Caco-2 (cell line): ENCODE measurements around the gene PLD4. TPM values are rescaled to one million over a fixed set of nuclear protein-coding genes. Genes with fewer than 3 reads are reported as not detected.
"Not testable (repeated sequence)": the region's sequence is repeated elsewhere in the genome, so short reads cannot be mapped to it uniquely, and the experiment has no call there.

ENCODE experiments used
- BruUV-seq: library from RNA; stranded (reverse); fragments of 400-500 nt; replicated peaks from 2 replicates; lab custom pipeline; 2021; lab: Mats Ljungman, UMichigan
- CTCF ChIA-PET: fragments of 300-600 bp; sonication (Branson Sonifier 250); formaldehyde crosslinking; loops from one replicate; lab custom pipeline; 2022; ENCODE audit warnings: antibody characterized with exemption; lab: Charles Lee
- POLR2A ChIA-PET: fragments of 300-600 bp; sonication (Branson Sonifier 250); formaldehyde crosslinking; loops from one replicate; lab custom pipeline; 2022; ENCODE audit warnings: antibody characterized with exemption; lab: Charles Lee
- DNase-seq, 2 experiments: peaks; one replicate each; pipeline versions ENCODE4 v3.0.0 to v3.0.0-alpha.2; 2020 to 2022
- H3K27me3 ChIP-seq: replicated peaks from 2 replicates; pipeline ENCODE4 v1.6.0; 2011; ENCODE audit warnings: low read length; ENCODE audit not compliant: control insufficient read depth, insufficient read depth
- H3K36me3 ChIP-seq: 2 replicates; pipeline ENCODE4 v1.5.1; 2011; ENCODE audit warnings: low read length; ENCODE audit not compliant: control insufficient read depth, insufficient read depth
- H3K4me1 ChIP-seq: fragments of 250-450 bp; sonication (Bioruptor Pico); 2 replicates; pipeline ENCODE4 v1.5.1; 2020; ENCODE audit warnings: mild to moderate bottlenecking
- H3K4me3 ChIP-seq: 2 replicates; pipeline ENCODE4 v1.5.1; 2011; ENCODE audit warnings: low read depth, mild to moderate bottlenecking, control low read depth, low read length
- H3K9me3 ChIP-seq: fragments of 250-450 bp; sonication (Bioruptor Pico); 2 replicates; pipeline ENCODE4 v1.5.1; 2020; ENCODE audit warnings: mild to moderate bottlenecking, moderate library complexity
- H3K27ac Mint-ChIP-seq: one replicate; pipeline ENCODE4 v1.8.0; 2022; ENCODE audit warnings: mixed read lengths; ENCODE audit not compliant: unreplicated experiment
- H3K27me3 Mint-ChIP-seq: one replicate; pipeline ENCODE4 v1.8.0; 2022; ENCODE audit warnings: mixed read lengths; ENCODE audit not compliant: insufficient read depth, unreplicated experiment
- H3K36me3 Mint-ChIP-seq: one replicate; pipeline ENCODE4 v1.8.0; 2022; ENCODE audit warnings: mild to moderate bottlenecking, mixed read lengths; ENCODE audit not compliant: insufficient read depth, unreplicated experiment
- H3K4me1 Mint-ChIP-seq: one replicate; pipeline ENCODE4 v1.8.0; 2022; ENCODE audit warnings: low read depth, mixed read lengths; ENCODE audit not compliant: unreplicated experiment
- H3K4me3 Mint-ChIP-seq: one replicate; pipeline ENCODE4 v1.8.0; 2022; ENCODE audit warnings: mild to moderate bottlenecking, moderate library complexity, mixed read lengths; ENCODE audit not compliant: unreplicated experiment
- H3K9me3 Mint-ChIP-seq: one replicate; pipeline ENCODE4 v1.8.0; 2022; ENCODE audit warnings: mixed read lengths; ENCODE audit not compliant: unreplicated experiment
- CTCF ChIP-seq, 2 experiments: fragments of 200-600 bp in 1 of 2; IDR thresholded peaks; 1 replicate in 1 of 2; 2 replicates in 1 of 2; pipeline versions ENCODE4 v1.5.1 to v1.8.0; 2011 to 2022; ENCODE audit warnings: antibody characterized with exemption in 1 of 2, control low read depth in 1 of 2, inconsistent platforms in 1 of 2, low read depth in 1 of 2, low read length in 1 of 2, mild to moderate bottlenecking in 1 of 2, moderate library complexity in 1 of 2; ENCODE audit not compliant: insufficient read depth in 1 of 2, severe bottlenecking in 1 of 2, unreplicated experiment in 1 of 2
- intact Hi-C: fragments of 100-400 bp; cut with micrococcal nuclease; formaldehyde crosslinking; loops from one replicate; pipeline ENCODE4 v1.10.0; 2022; ENCODE audit not compliant: unreplicated experiment
- total RNA-seq: library from RNA; stranded (reverse); gene quantifications from 2 replicates; pipeline ENCODE4 v1.2.3, GENCODE V29; 2022

Gene PLD4
- total RNA-seq, 1 experiment from 2014 or later = not detected

- BruUV-seq = no TSS peak
- Histone ChIP-seq H3K4me3 (no peak overlapping the region), H3K27me3 (no peaks in the 10 kb centered on the region), H3K4me1 (no peaks in the 10 kb centered on the region), H3K36me3 (no peaks in the 10 kb centered on the region), H3K9me3 (0 out of 2 replicates have a peak, but pooled peaks cover 4% of the 10 kb centered on the region)
- H3K36me3 Mint-ChIP-seq = no peaks in the 10 kb centered on the region
- no peak for DNase-seq
- H3K9me3 Mint-ChIP-seq = peaks cover 11% of the 10 kb centered on the region
- CTCF ChIA-PET = interaction anchor here (0.6 kb wide), 1 partner anchor 1776 kb away, joined by 3 read pairs; no protein-coding TSS in a partner anchor
- no peak overlapping the region for H3K27ac Mint-ChIP-seq
- POLR2A ChIA-PET = no interaction called here
- H3K4me3 Mint-ChIP-seq = no peak overlapping the region
- intact Hi-C loops = no loop called here
- H3K4me1 Mint-ChIP-seq = no peaks in the 10 kb centered on the region
- no peak for TF ChIP-seq CTCF (IDR thresholded peaks at IDR 0.05; ENCODE audit: insufficient read depth in 1 of 2, low read depth in 1 of 2, low read length in 1 of 2, severe bottlenecking in 1 of 2, unreplicated experiment in 1 of 2)
- H3K27me3 Mint-ChIP-seq = peaks cover 30% of the 10 kb centered on the region
These were observed 20.7 kb upstream of the PLD4 start for GRCh38 chr14:104903990-104904389.

- H3K4me1 ChIP-seq, H3K4me1 Mint-ChIP-seq, H3K36me3 Mint-ChIP-seq, H3K4me3 Mint-ChIP-seq, DNase-seq, H3K27ac Mint-ChIP-seq, intact Hi-C loops, H3K4me3 ChIP-seq, H3K9me3 ChIP-seq, POLR2A ChIA-PET, BruUV-seq, H3K27me3 ChIP-seq, H3K36me3 ChIP-seq: not testable (repeated sequence)
- CTCF ChIA-PET = interaction anchor here (0.6 kb wide), 1 partner anchor 1777 kb away, joined by 3 read pairs; no protein-coding TSS in a partner anchor
- Mint-ChIP-seq H3K9me3 (peaks cover 11% of the 10 kb centered on the region), H3K27me3 (peaks cover 30% of the 10 kb centered on the region)
These were observed 19.8 kb upstream of the PLD4 start for GRCh38 chr14:104904650-104905578.

GRCh38 chr14:104905579-104905933 is 19.1 kb upstream of the PLD4 start:
- H3K27me3 ChIP-seq, H3K9me3 ChIP-seq, H3K4me1 ChIP-seq, H3K27ac Mint-ChIP-seq, POLR2A ChIA-PET, DNase-seq, H3K4me1 Mint-ChIP-seq, H3K36me3 Mint-ChIP-seq, intact Hi-C loops, H3K4me3 ChIP-seq, H3K4me3 Mint-ChIP-seq, H3K36me3 ChIP-seq, BruUV-seq, CTCF ChIA-PET: not testable (repeated sequence)
- peaks cover 30% of the 10 kb centered on the region for H3K27me3 Mint-ChIP-seq
- H3K9me3 Mint-ChIP-seq = peaks cover 11% of the 10 kb centered on the region

GRCh38 chr14:104908303-104908702 is 16.4 kb upstream of the PLD4 start:
- Mint-ChIP-seq H3K27ac (no peak overlapping the region), H3K4me1 (no peaks in the 10 kb centered on the region), H3K4me3 (no peak overlapping the region), H3K9me3 (peaks cover 16% of the 10 kb centered on the region), H3K36me3 (no peaks in the 10 kb centered on the region), H3K27me3 (peaks cover 25% of the 10 kb centered on the region)
- H3K9me3 ChIP-seq = peaks cover 11% of the 10 kb centered on the region
- no peak for DNase-seq
- POLR2A ChIA-PET = no interaction called here
- no peaks in the 10 kb centered on the region for H3K27me3 ChIP-seq
- no peaks in the 10 kb centered on the region for H3K4me1 ChIP-seq
- BruUV-seq = no TSS peak
- no peak overlapping the region for H3K4me3 ChIP-seq
- TF ChIP-seq CTCF (IDR thresholded peaks at IDR 0.05; ENCODE audit: insufficient read depth in 1 of 2, low read depth in 1 of 2, low read length in 1 of 2, severe bottlenecking in 1 of 2, unreplicated experiment in 1 of 2) = no peak
- CTCF ChIA-PET = interaction anchor here (0.6 to 1.0 kb wide), 2 partner anchors 12 to 13 kb away, joined by 3 read pairs; no protein-coding TSS in a partner anchor
- intact Hi-C loops = no loop called here
- H3K36me3 ChIP-seq = no peaks in the 10 kb centered on the region
